GM21619 (cell line): ENCODE data around the gene CREB3L1.

ENCODE experiments used
- ATAC-seq: cut with Tn5 transposase; IDR thresholded peaks from one replicate; pipeline ENCODE4 v1.9.1; 2021; ENCODE audit not compliant: unreplicated experiment

CREB3L1 gene

GRCh38 chr11:46277622-46278386, at the start of gene CREB3L1:
CREB3L1 (plus strand) TSS chr11:46277662; CDS start chr11:46278112, 450 bp downstream.
- no peak for ATAC-seq

GRCh38 chr11:46229230-46229629, 48.2 kb upstream of the CREB3L1 start:
- ATAC-seq, result no peak

- no peak for ATAC-seq
Measured at GRCh38 chr11:46234311-46234710, 43.2 kb upstream of the CREB3L1 start.

- no peak for ATAC-seq
Measured at GRCh38 chr11:46235777-46236688, 41.4 kb upstream of the CREB3L1 start.

GRCh38 chr11:46236918-46237247, 40.6 kb upstream of the CREB3L1 start:
- no peak for ATAC-seq

GRCh38 chr11:46237248-46238077, 40.0 kb upstream of the CREB3L1 start:
- ATAC-seq, result no peak

- no peak for ATAC-seq
Measured at GRCh38 chr11:46238078-46238966, 39.1 kb upstream of the CREB3L1 start.

- peak; percentile 58 for ATAC-seq
Measured at GRCh38 chr11:46238967-46239800, 38.3 kb upstream of the CREB3L1 start.

- ATAC-seq, result no peak
Measured at GRCh38 chr11:46239801-46240061, 37.7 kb upstream of the CREB3L1 start.

GRCh38 chr11:46240371-46240770, 37.1 kb upstream of the CREB3L1 start:
- ATAC-seq, result no peak

GRCh38 chr11:46240861-46241260, 36.6 kb upstream of the CREB3L1 start:
- ATAC-seq, result no peak

GRCh38 chr11:46242041-46242951, 35.2 kb upstream of the CREB3L1 start:
- ATAC-seq, result no peak

GRCh38 chr11:46242952-46243795, 34.3 kb upstream of the CREB3L1 start:
- ATAC-seq, result peak; percentile 52

- no peak for ATAC-seq
Measured at GRCh38 chr11:46243796-46244109, 33.7 kb upstream of the CREB3L1 start.

- no peak for ATAC-seq
Measured at GRCh38 chr11:46246521-46246920, 30.9 kb upstream of the CREB3L1 start.

GRCh38 chr11:46247090-46247489, 30.4 kb upstream of the CREB3L1 start:
- no peak for ATAC-seq

- ATAC-seq, result no peak
Measured at GRCh38 chr11:46247659-46248058, 29.8 kb upstream of the CREB3L1 start.
